Measurements from ENCODE around the gene LGR4. TPM values are rescaled to one million over a fixed set of nuclear protein-coding genes. Genes with fewer than 3 reads are reported as not detected.

LGR4 gene
- total and polyA plus RNA-seq, 10 donors: 1.5 to 47.2 (median 27.0) TPM

- no peak for TF ChIP-seq POLR2A (IDR thresholded peaks at IDR 0.05)
- no peaks in the 10 kb centered on the region for H3K36me3 ChIP-seq
- intact Hi-C loops (cut with DNase I; ENCODE audit: low total_unique reads): no loop called here
- WGBS, 5 donors: 82 to 90% (median 88%) methylated on average over 2 of the region's 2 CpGs
- H3K27ac ChIP-seq: peak overlapping the region in 2 of 8 donors; percentile 22 to 32
- H3K4me3 ChIP-seq: no peak overlapping the region
- peaks cover 0 to 61% (median 29%) of the 10 kb centered on the region in 6 donors for H3K4me1 ChIP-seq
- H3K27me3 ChIP-seq (replicated peaks in 1 of 7): no peaks in the 10 kb centered on the region
- no peak for DNase-seq
- H3K9me3 ChIP-seq: no peaks in the 10 kb centered on the region
These were observed 7.7 kb downstream of the LGR4 start for GRCh38 chr11:27464909-27465308.

DNA sequence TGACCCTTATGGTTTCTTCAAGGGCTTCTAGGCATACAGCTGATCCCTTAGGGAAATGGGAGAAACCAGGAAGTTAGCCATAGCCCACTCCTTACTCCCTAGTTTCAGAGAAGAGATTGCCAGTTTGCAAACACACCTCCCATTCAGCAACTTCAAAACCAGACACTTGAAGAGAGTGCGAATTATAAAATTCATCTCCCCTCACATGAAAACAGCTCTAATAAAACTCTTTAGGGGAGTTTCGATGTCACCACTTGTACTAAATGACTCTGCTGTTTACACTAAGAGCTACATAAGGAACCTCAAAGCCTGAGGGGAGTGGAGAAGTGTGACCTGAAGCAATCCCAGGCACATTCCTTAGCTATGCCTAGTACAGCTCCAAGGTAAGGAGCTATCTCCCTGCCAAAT lies 8.3 kb downstream of the LGR4 start:
- intact Hi-C loops (cut with DNase I; ENCODE audit: low total_unique reads): no loop called here
- H3K27me3 ChIP-seq (replicated peaks in 1 of 7): no peaks in the 10 kb centered on the region
- H3K27ac ChIP-seq: peak overlapping the region in 4 of 8 donors; percentile 22 to 32 (median 26)
- TF ChIP-seq POLR2A (IDR thresholded peaks at IDR 0.05) (no peak), POLR2AphosphoS5 (IDR thresholded peaks at IDR 0.05) (no peak)
- TF ChIP-seq, protein P1, sequence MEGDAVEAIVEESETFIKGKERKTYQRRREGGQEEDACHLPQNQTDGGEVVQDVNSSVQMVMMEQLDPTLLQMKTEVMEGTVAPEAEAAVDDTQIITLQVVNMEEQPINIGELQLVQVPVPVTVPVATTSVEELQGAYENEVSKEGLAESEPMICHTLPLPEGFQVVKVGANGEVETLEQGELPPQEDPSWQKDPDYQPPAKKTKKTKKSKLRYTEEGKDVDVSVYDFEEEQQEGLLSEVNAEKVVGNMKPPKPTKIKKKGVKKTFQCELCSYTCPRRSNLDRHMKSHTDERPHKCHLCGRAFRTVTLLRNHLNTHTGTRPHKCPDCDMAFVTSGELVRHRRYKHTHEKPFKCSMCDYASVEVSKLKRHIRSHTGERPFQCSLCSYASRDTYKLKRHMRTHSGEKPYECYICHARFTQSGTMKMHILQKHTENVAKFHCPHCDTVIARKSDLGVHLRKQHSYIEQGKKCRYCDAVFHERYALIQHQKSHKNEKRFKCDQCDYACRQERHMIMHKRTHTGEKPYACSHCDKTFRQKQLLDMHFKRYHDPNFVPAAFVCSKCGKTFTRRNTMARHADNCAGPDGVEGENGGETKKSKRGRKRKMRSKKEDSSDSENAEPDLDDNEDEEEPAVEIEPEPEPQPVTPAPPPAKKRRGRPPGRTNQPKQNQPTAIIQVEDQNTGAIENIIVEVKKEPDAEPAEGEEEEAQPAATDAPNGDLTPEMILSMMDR (IDR thresholded peaks at IDR 0.05 in 8 of 11, conservative IDR thresholded peaks at IDR 0.05 in 3 of 11): no peak
- H3K4me3 ChIP-seq: no peak overlapping the region
- peaks cover 0 to 54% (median 26%) of the 10 kb centered on the region in 6 donors for H3K4me1 ChIP-seq
- no peaks in the 10 kb centered on the region for H3K9me3 ChIP-seq
- no peaks in the 10 kb centered on the region for H3K36me3 ChIP-seq
- WGBS, 5 donors: 63 to 85% (median 80%) methylated on average over 2 of the region's 2 CpGs
- DNase-seq: no peak

- no peak overlapping the region for H3K27ac ChIP-seq
- 26 to 57% (median 40%) methylated on average over 5 of the region's 5 CpGs for WGBS, 5 donors
- TF ChIP-seq, protein P1 (IDR thresholded peaks at IDR 0.05 in 8 of 11, conservative IDR thresholded peaks at IDR 0.05 in 3 of 11): no peak
- no peak for TF ChIP-seq POLR2A (IDR thresholded peaks at IDR 0.05)
- TF ChIP-seq POLR2AphosphoS5 (IDR thresholded peaks at IDR 0.05): no peak
- peaks cover 0 to 40% (median 15%) of the 10 kb centered on the region in 6 donors for H3K4me1 ChIP-seq
- intact Hi-C loops (cut with DNase I; ENCODE audit: low total_unique reads): no loop called here
- DNase-seq: no peak
- H3K36me3 ChIP-seq: no peaks in the 10 kb centered on the region
- no peak overlapping the region for H3K4me3 ChIP-seq
- no peaks in the 10 kb centered on the region for H3K9me3 ChIP-seq
- H3K27me3 ChIP-seq (replicated peaks in 1 of 7): no peaks in the 10 kb centered on the region
These were observed 10.0 kb downstream of the LGR4 start for GRCh38 chr11:27462543-27462942.

DNA sequence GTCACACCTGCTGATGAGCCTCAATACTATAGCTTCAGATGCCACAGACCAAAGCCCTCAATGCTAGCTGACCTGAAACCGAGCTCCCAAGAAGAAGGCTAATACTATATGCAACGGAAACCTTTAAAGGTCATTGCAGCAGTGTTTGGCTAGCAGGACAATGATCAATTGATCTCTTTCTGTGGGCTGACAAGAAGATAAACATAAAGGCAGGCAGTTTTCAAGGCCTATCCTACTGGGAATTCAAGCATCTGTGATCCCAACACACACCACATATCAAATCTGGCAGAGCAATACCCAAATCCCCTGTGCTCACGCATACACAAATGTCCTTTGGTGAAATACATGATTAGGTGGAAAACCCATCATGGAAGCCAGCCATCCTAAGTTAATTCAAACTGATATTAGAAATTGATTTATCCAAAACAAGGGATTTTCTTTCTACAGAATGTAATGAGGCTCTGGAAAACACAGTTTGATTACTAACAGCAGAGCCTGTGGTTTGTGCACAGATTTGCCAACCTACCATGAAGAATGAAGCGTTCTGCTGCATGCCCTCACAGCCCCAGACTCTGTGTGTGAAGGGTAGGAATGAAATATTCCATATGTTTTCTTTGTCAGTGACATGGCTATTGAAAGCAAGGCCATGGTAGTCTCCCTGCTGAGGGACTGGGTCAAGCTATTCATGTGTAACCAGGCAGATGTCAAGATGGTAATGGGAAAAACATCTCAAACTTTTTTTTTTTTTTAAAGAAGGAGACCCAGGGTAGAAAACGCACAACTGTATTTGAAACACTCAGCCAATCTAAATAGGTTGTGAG lies 12.2 kb downstream of the LGR4 start:
- TF ChIP-seq POLR2AphosphoS5 (IDR thresholded peaks at IDR 0.05) (no peak), POLR2A (IDR thresholded peaks at IDR 0.05) (no peak)
- TF ChIP-seq, protein P1 (IDR thresholded peaks at IDR 0.05 in 8 of 11, conservative IDR thresholded peaks at IDR 0.05 in 3 of 11): no peak
- intact Hi-C loops (cut with DNase I; ENCODE audit: low total_unique reads): no loop called here
- Histone ChIP-seq H3K4me1 (peaks cover 0 to 32% (median 14%) of the 10 kb centered on the region in 6 donors), H3K4me3 (no peak overlapping the region), H3K27me3 (replicated peaks in 1 of 7) (no peaks in the 10 kb centered on the region), H3K36me3 (no peaks in the 10 kb centered on the region), H3K27ac (no peak overlapping the region), H3K9me3 (no peaks in the 10 kb centered on the region)
- WGBS, 5 donors: 88 to 94% (median 90%) methylated on average over 5 of the region's 5 CpGs
- no peak for DNase-seq
